B cell (primary cell): ENCODE measurements around the gene FAM217A. TPM values are rescaled to one million over a fixed set of nuclear protein-coding genes. Genes with fewer than 3 reads are reported as not detected.

ENCODE experiments used
- ATAC-seq: fragments of 200-7000 bp; cut with Tn5 transposase; one replicate; pipeline ENCODE4 v1.10.0; 2021; ENCODE audit warnings: low read depth, mild to moderate bottlenecking, moderate number of reproducible peaks, moderate library complexity
- CTCF ChIA-PET: fragments of 350-600 bp; sonication (Branson Sonifier 250); formaldehyde crosslinking; loops from one replicate; lab custom pipeline; 2021; ENCODE audit warnings: antibody characterized with exemption, inconsistent platforms; lab: Charles Lee
- POLR2A ChIA-PET: fragments of 350-600 bp; sonication (Branson Sonifier 250); formaldehyde crosslinking; loops from one replicate; lab custom pipeline; 2021; ENCODE audit warnings: antibody characterized with exemption; lab: Charles Lee
- DNase-seq: peaks from one replicate; pipeline ENCODE4 v3.0.0; 2013
- H2AFZ ChIP-seq: 2 replicates; pipeline ENCODE4 v1.6.1; 2012; ENCODE audit warnings: mild to moderate bottlenecking, low read depth, low read length; ENCODE audit not compliant: insufficient read depth, poor library complexity, severe bottlenecking
- H3K27ac ChIP-seq, 2 donors: 1 replicate in 1 of 2; 2 replicates in 1 of 2; pipeline ENCODE4 v1.5.1; 2012 to 2013; ENCODE audit warnings: low read length in 2 of 2, mild to moderate bottlenecking in 2 of 2, moderate library complexity in 1 of 2
- H3K27me3 ChIP-seq, 4 experiments: fragments of 200-600 bp in 1 of 4; sonication (generic) in 1 of 4; replicated peaks in 1 of 4; 1 replicate in 2 of 4; 2 replicates in 2 of 4; pipeline versions ENCODE4 v1.6.1 to v1.7.0; 2013 to 2016; ENCODE audit warnings: low read length in 3 of 4, mild to moderate bottlenecking in 2 of 4, mixed read lengths in 1 of 4, moderate library complexity in 1 of 4; ENCODE audit not compliant: insufficient read depth in 4 of 4, control insufficient read depth in 3 of 4; ENCODE audit errors: control extremely low read depth in 1 of 4
- H3K36me3 ChIP-seq, 2 experiments: replicated peaks in 1 of 2; 1 replicate in 1 of 2; 2 replicates in 1 of 2; pipeline versions ENCODE4 v1.6.1 to v1.7.1; 2013; ENCODE audit warnings: low read length in 1 of 2; ENCODE audit not compliant: insufficient read depth in 2 of 2, control insufficient read depth in 1 of 2; ENCODE audit errors: control extremely low read depth in 1 of 2, extremely low read depth in 1 of 2
- H3K4me1 ChIP-seq, 2 donors: fragments of 200-600 bp in 1 of 2; sonication (generic) in 1 of 2; 1 replicate in 1 of 2; 2 replicates in 1 of 2; pipeline versions ENCODE4 v1.5.1 to v1.6.1; 2013 to 2017; ENCODE audit warnings: low read length in 2 of 2; ENCODE audit not compliant: control insufficient read depth in 2 of 2, insufficient read depth in 2 of 2
- H3K4me2 ChIP-seq: replicated peaks from 2 replicates; pipeline ENCODE3; 2012; ENCODE audit warnings: mild to moderate bottlenecking, low read depth, low read length; ENCODE audit not compliant: poor library complexity, severe bottlenecking
- H3K4me3 ChIP-seq, 5 experiments: fragments of 200-600 bp in 1 of 5; sonication (generic) in 1 of 5; 1 replicate in 3 of 5; 2 replicates in 2 of 5; pipeline versions ENCODE4 v1.5.1 to v1.7.0; 2011 to 2016; ENCODE audit warnings: low read length in 4 of 5, mild to moderate bottlenecking in 4 of 5, low read depth in 2 of 5, control low read depth in 1 of 5, moderate library complexity in 1 of 5; ENCODE audit not compliant: insufficient read depth in 1 of 5; ENCODE audit errors: control extremely low read depth in 1 of 5, extremely low read depth in 1 of 5
- H3K79me2 ChIP-seq: fragments of 200-600 bp; sonication (generic); one replicate; pipeline ENCODE4 v1.6.0; 2016; ENCODE audit warnings: low read length; ENCODE audit not compliant: control insufficient read depth, insufficient read depth
- H3K9ac ChIP-seq: fragments of 200-600 bp; sonication (generic); 2 replicates; pipeline ENCODE4 v1.6.1; 2017; ENCODE audit warnings: mild to moderate bottlenecking, low read length, moderate library complexity
- H3K9me3 ChIP-seq, 3 donors: one replicate each; pipeline versions ENCODE4 v1.6.1 to v1.7.1; 2013; ENCODE audit warnings: low read length in 2 of 3; ENCODE audit not compliant: control insufficient read depth in 2 of 3, insufficient read depth in 1 of 3; ENCODE audit errors: control extremely low read depth in 1 of 3
- H4K20me1 ChIP-seq: 2 replicates; pipeline ENCODE4 v1.6.0; 2012; ENCODE audit warnings: mild to moderate bottlenecking, low read length; ENCODE audit not compliant: insufficient read depth, control insufficient read depth, poor library complexity, severe bottlenecking
- H3K27ac Mint-ChIP-seq: one replicate; pipeline ENCODE4 v1.8.0; 2021; ENCODE audit warnings: mixed read lengths
- H3K27me3 Mint-ChIP-seq: one replicate; pipeline ENCODE4 v1.8.0; 2021; ENCODE audit warnings: mixed read lengths
- H3K4me1 Mint-ChIP-seq: one replicate; pipeline ENCODE4 v1.8.0; 2021; ENCODE audit warnings: mixed read lengths
- H3K4me3 Mint-ChIP-seq: one replicate; pipeline ENCODE4 v1.8.0; 2021; ENCODE audit warnings: mixed read lengths
- H3K9me3 Mint-ChIP-seq: one replicate; pipeline ENCODE4 v1.8.0; 2022; ENCODE audit warnings: mixed read lengths; ENCODE audit not compliant: insufficient read depth
- EZH2 ChIP-seq: IDR thresholded peaks from 2 replicates; pipeline ENCODE4 v1.6.1; 2012; ENCODE audit warnings: borderline replicate concordance, low read depth, mild to moderate bottlenecking, moderate library complexity, low read length; ENCODE audit not compliant: insufficient read depth, poor library complexity, severe bottlenecking
- WGBS: methylation state at CpG from one replicate; pipeline ENCODE4 v1.1.5; 2013; ENCODE audit warnings: missing lambda C conversion rate; ENCODE audit not compliant: insufficient coverage; 5-methylcytosine and 5-hydroxymethylcytosine counted together
- intact Hi-C: fragments of 100-400 bp; cut with micrococcal nuclease; formaldehyde crosslinking; loops from one replicate; pipeline ENCODE4 v1.10.0; 2022
- polyA plus RNA-seq: library from polyadenylated mRNA; depleted of rRNA; stranded (reverse); fragments of >200 nt; gene quantifications from 2 replicates; pipeline ENCODE4 v1.2.3, GENCODE V29; 2012
- total RNA-seq, 2 donors: library from RNA; stranded (reverse); fragments of 120-200 nt in 1 of 2; gene quantifications; 1 replicate in 1 of 2; 2 replicates in 1 of 2; pipeline versions ENCODE4 v1.2.3 to v1.2.4, GENCODE V29; 2013 to 2022
- TF ChIP-seq, protein P1 (sequence below): fragments of 200-600 bp; IDR thresholded peaks from one replicate; pipeline ENCODE4 v1.8.0; 2022; ENCODE audit warnings: antibody characterized with exemption, mild to moderate bottlenecking

FAM217A gene
- total and polyA plus RNA-seq, 2 donors (not counting 1 experiment from before 2014, with no cell fraction given), result not detected

DNA sequence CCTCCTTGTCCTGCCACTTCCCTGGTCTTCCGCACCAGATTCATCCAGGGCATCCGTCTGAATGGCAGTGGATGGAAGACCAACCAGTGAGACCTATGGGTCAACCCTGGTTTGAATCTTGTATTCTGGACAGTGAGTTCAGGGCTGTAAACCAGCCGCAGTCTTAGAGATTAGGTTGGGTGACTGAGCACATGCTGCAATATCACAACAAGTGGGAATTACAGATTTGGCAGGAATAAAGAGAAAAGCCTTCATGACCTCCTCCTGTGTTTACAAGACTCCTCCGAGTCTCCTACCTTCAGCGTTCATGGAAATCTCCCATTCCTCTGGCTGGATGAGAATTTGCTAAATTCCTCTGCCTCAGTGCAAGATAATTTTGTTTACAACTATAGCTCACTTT, 46.6 kb upstream of the FAM217A start:
- Histone ChIP-seq H3K9me3 (no peaks in the 10 kb centered on the region), H3K4me3 (no peak overlapping the region), H3K4me1 (no peaks in the 10 kb centered on the region), H3K9ac (no peak overlapping the region), H4K20me1 (no peaks in the 10 kb centered on the region), H3K36me3 (peaks cover 3 to 73% of the 10 kb centered on the region in 2 experiments), H3K4me2 (no peak overlapping the region), H3K79me2 (no peaks in the 10 kb centered on the region), H2AFZ (no peak overlapping the region), H3K27me3 (no peaks in the 10 kb centered on the region), H3K27ac (no peak overlapping the region)
- ATAC-seq (no peak), DNase-seq (no peak)
- peaks cover 2% of the 10 kb centered on the region for H3K4me1 Mint-ChIP-seq
- POLR2A ChIA-PET, result no interaction called here
- intact Hi-C loops, result no loop called here
- no peaks in the 10 kb centered on the region for H3K9me3 Mint-ChIP-seq
- TF ChIP-seq, protein P1, sequence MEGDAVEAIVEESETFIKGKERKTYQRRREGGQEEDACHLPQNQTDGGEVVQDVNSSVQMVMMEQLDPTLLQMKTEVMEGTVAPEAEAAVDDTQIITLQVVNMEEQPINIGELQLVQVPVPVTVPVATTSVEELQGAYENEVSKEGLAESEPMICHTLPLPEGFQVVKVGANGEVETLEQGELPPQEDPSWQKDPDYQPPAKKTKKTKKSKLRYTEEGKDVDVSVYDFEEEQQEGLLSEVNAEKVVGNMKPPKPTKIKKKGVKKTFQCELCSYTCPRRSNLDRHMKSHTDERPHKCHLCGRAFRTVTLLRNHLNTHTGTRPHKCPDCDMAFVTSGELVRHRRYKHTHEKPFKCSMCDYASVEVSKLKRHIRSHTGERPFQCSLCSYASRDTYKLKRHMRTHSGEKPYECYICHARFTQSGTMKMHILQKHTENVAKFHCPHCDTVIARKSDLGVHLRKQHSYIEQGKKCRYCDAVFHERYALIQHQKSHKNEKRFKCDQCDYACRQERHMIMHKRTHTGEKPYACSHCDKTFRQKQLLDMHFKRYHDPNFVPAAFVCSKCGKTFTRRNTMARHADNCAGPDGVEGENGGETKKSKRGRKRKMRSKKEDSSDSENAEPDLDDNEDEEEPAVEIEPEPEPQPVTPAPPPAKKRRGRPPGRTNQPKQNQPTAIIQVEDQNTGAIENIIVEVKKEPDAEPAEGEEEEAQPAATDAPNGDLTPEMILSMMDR, result no peak
- TF ChIP-seq EZH2, result no peak
- CTCF ChIA-PET, result interaction anchor here (1.1 kb wide), 1 partner anchor 85 kb away, joined by 3 read pairs; no protein-coding TSS in a partner anchor
- WGBS, result 97% methylated on average over 4 of the region's 5 CpGs
- H3K27ac Mint-ChIP-seq, result no peak overlapping the region
- H3K27me3 Mint-ChIP-seq, result no peaks in the 10 kb centered on the region
- H3K4me3 Mint-ChIP-seq, result no peak overlapping the region

DNA sequence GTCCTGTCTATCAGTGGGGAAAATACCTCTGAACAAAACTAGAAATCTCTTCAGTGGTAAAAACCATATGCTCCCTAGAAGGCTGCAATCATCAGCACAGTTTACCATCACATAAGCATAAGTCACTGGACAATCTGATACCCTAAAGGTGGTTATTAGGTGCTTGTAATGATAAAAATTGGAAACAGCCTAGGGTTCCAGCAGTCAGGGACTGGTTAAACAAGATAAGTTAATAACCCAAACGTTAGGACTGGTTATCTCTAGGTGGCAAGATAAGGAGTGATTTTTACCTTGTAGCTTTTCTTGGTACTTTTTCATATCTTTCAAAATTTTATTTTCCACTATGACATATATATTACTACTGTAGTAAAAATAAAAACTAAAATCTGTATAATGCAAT, 45.4 kb upstream of the FAM217A start:
- DNase-seq (no peak), ATAC-seq (no peak)
- Histone ChIP-seq H3K27me3 (no peaks in the 10 kb centered on the region), H3K4me1 (no peaks in the 10 kb centered on the region), H2AFZ (no peak overlapping the region), H3K36me3 (peaks cover 3 to 70% of the 10 kb centered on the region in 2 experiments), H3K4me3 (no peak overlapping the region), H3K9ac (no peak overlapping the region), H3K79me2 (no peaks in the 10 kb centered on the region), H3K9me3 (no peaks in the 10 kb centered on the region), H3K27ac (no peak overlapping the region), H4K20me1 (no peaks in the 10 kb centered on the region), H3K4me2 (no peak overlapping the region)
- TF ChIP-seq EZH2, result no peak
- TF ChIP-seq, protein P1, result no peak
- ChIA-PET CTCF (no interaction called here), POLR2A (no interaction called here)
- Mint-ChIP-seq H3K27ac (no peak overlapping the region), H3K4me3 (no peak overlapping the region), H3K27me3 (no peaks in the 10 kb centered on the region), H3K4me1 (peaks cover 2% of the 10 kb centered on the region), H3K9me3 (no peaks in the 10 kb centered on the region)
- WGBS, result no CpG with 5 or more reads among the region's 1 CpG
- intact Hi-C loops, result no loop called here
